Adrenal gland (tissue), 5 donors: Measurements from ENCODE around the gene VPS37C.

Experiments used
- CTCF ChIP-seq, 6 experiments: fragments of 450-650 bp in 4 of 6; fragments of 200-600 bp in 2 of 6; sonication (generic) in 1 of 6; IDR thresholded peaks; 1 replicate in 5 of 6; 2 replicates in 1 of 6; pipeline versions ENCODE4 v1.5.1 to v1.8.0; 2016 to 2021; ENCODE audit warnings: antibody characterized with exemption in 6 of 6, mild to moderate bottlenecking in 2 of 6, moderate library complexity in 1 of 6
- POLR2A ChIP-seq, 2 donors: fragments of 450-650 bp; IDR thresholded peaks; one replicate each; pipeline ENCODE4 v1.6.1; 2017; ENCODE audit warnings: antibody characterized with exemption in 2 of 2, mild to moderate bottlenecking in 2 of 2, moderate library complexity in 1 of 2
- donor health status: DM: no; HTN: no; CAD: no.

- TF ChIP-seq POLR2A (IDR thresholded peaks at IDR 0.05) (no peak), CTCF (IDR thresholded peaks at IDR 0.05) (no peak)
Measured at GRCh38 chr11:61147791-61148620, 13.2 kb downstream of the VPS37C start.
